Measurements from ENCODE around the gene AMER1.

The AMER1 gene

GRCh38 chrX:64196606-64197005, 8.9 kb downstream of the AMER1 start:
- Histone ChIP-seq H3K27me3 (ENCODE audit: control insufficient read depth in 1 of 2, insufficient read depth in 2 of 2, low read length in 2 of 2) (no peaks in the 10 kb centered on the region), H3K9ac (ENCODE audit: low read length) (no peak overlapping the region), H3K4me3 (ENCODE audit: low read depth in 1 of 2, low read length in 2 of 2) (no peak overlapping the region), H3K27ac (ENCODE audit: low read depth, low read length) (no peak overlapping the region), H3K9me3 (ENCODE audit: low read length) (no peaks in the 10 kb centered on the region), H3K36me3 (ENCODE audit: insufficient read depth, low read length) (peaks cover 4% of the 10 kb centered on the region), H3K4me1 (ENCODE audit: insufficient read depth, low read length) (no peaks in the 10 kb centered on the region)

GRCh38 chrX:64195862-64196261, 9.6 kb downstream of the AMER1 start:
- no peaks in the 10 kb centered on the region for H3K4me1 ChIP-seq (ENCODE audit: insufficient read depth, low read length)
- no peak overlapping the region for H3K27ac ChIP-seq (ENCODE audit: low read depth, low read length)
- H3K9me3 ChIP-seq (ENCODE audit: low read length) = no peaks in the 10 kb centered on the region
- H3K36me3 ChIP-seq (ENCODE audit: insufficient read depth, low read length) = peaks cover 11% of the 10 kb centered on the region
- no peak overlapping the region for H3K9ac ChIP-seq (ENCODE audit: low read length)
- no peaks in the 10 kb centered on the region for H3K27me3 ChIP-seq (ENCODE audit: control insufficient read depth in 1 of 2, insufficient read depth in 2 of 2, low read length in 2 of 2)
- no peak overlapping the region for H3K4me3 ChIP-seq (ENCODE audit: low read depth in 1 of 2, low read length in 2 of 2)

GRCh38 chrX:64192673-64193072, 12.8 kb downstream of the AMER1 start:
- Histone ChIP-seq H3K9ac (ENCODE audit: low read length) (no peak overlapping the region), H3K27me3 (ENCODE audit: control insufficient read depth in 1 of 2, insufficient read depth in 2 of 2, low read length in 2 of 2) (no peaks in the 10 kb centered on the region), H3K4me3 (ENCODE audit: low read depth in 1 of 2, low read length in 2 of 2) (no peak overlapping the region), H3K27ac (ENCODE audit: low read depth, low read length) (no peak overlapping the region), H3K4me1 (ENCODE audit: insufficient read depth, low read length) (no peaks in the 10 kb centered on the region), H3K9me3 (ENCODE audit: low read length) (no peaks in the 10 kb centered on the region), H3K36me3 (ENCODE audit: insufficient read depth, low read length) (peaks cover 15% of the 10 kb centered on the region)

- H3K4me3 ChIP-seq (ENCODE audit: low read depth in 1 of 2, low read length in 2 of 2) = no peak overlapping the region
- no peaks in the 10 kb centered on the region for H3K4me1 ChIP-seq (ENCODE audit: insufficient read depth, low read length)
- no peaks in the 10 kb centered on the region for H3K9me3 ChIP-seq (ENCODE audit: low read length)
- H3K27ac ChIP-seq (ENCODE audit: low read depth, low read length) = no peak overlapping the region
- H3K27me3 ChIP-seq (ENCODE audit: control insufficient read depth in 1 of 2, insufficient read depth in 2 of 2, low read length in 2 of 2) = no peaks in the 10 kb centered on the region
- H3K36me3 ChIP-seq (ENCODE audit: insufficient read depth, low read length) = peaks cover 15% of the 10 kb centered on the region
- H3K9ac ChIP-seq (ENCODE audit: low read length) = no peak overlapping the region
Observed at GRCh38 chrX:64192040-64192439, 13.5 kb downstream of the AMER1 start.

- Histone ChIP-seq H3K4me3 (ENCODE audit: low read depth in 1 of 2, low read length in 2 of 2) (no peak overlapping the region), H3K9me3 (ENCODE audit: low read length) (no peaks in the 10 kb centered on the region), H3K4me1 (ENCODE audit: insufficient read depth, low read length) (no peaks in the 10 kb centered on the region), H3K27me3 (ENCODE audit: control insufficient read depth in 1 of 2, insufficient read depth in 2 of 2, low read length in 2 of 2) (no peaks in the 10 kb centered on the region), H3K9ac (ENCODE audit: low read length) (no peak overlapping the region), H3K27ac (ENCODE audit: low read depth, low read length) (no peak overlapping the region), H3K36me3 (ENCODE audit: insufficient read depth, low read length) (peaks cover 15% of the 10 kb centered on the region)
Observed at GRCh38 chrX:64191281-64192010, 14.1 kb downstream of the AMER1 start.

GRCh38 chrX:64190136-64190740, 15.3 kb downstream of the AMER1 start:
- H3K36me3 ChIP-seq (ENCODE audit: insufficient read depth, low read length) = peaks cover 15% of the 10 kb centered on the region

GRCh38 chrX:64188901-64189300, 16.6 kb downstream of the AMER1 start:
- Histone ChIP-seq H3K4me1 (ENCODE audit: insufficient read depth, low read length) (no peaks in the 10 kb centered on the region), H3K9me3 (ENCODE audit: low read length) (no peaks in the 10 kb centered on the region), H3K4me3 (ENCODE audit: low read depth in 1 of 2, low read length in 2 of 2) (no peak overlapping the region), H3K9ac (ENCODE audit: low read length) (no peak overlapping the region), H3K27me3 (ENCODE audit: control insufficient read depth in 1 of 2, insufficient read depth in 2 of 2, low read length in 2 of 2) (no peaks in the 10 kb centered on the region), H3K36me3 (ENCODE audit: insufficient read depth, low read length) (peaks cover 15% of the 10 kb centered on the region), H3K27ac (ENCODE audit: low read depth, low read length) (no peak overlapping the region)

More at GRCh38 chrX:64190136-64190740, 15.3 kb downstream of the AMER1 start:
- no peaks in the 10 kb centered on the region for H3K9me3 ChIP-seq (ENCODE audit: low read length)
- no peaks in the 10 kb centered on the region for H3K4me1 ChIP-seq (ENCODE audit: insufficient read depth, low read length)
- H3K4me3 ChIP-seq (ENCODE audit: low read depth in 1 of 2, low read length in 2 of 2) = no peak overlapping the region
- no peaks in the 10 kb centered on the region for H3K27me3 ChIP-seq (ENCODE audit: control insufficient read depth in 1 of 2, insufficient read depth in 2 of 2, low read length in 2 of 2)
- H3K9ac ChIP-seq (ENCODE audit: low read length) = no peak overlapping the region
- H3K27ac ChIP-seq (ENCODE audit: low read depth, low read length) = no peak overlapping the region

- Histone ChIP-seq H3K9ac (ENCODE audit: low read length) (no peak overlapping the region), H3K27me3 (ENCODE audit: control insufficient read depth in 1 of 2, insufficient read depth in 2 of 2, low read length in 2 of 2) (no peaks in the 10 kb centered on the region), H3K4me1 (ENCODE audit: insufficient read depth, low read length) (no peaks in the 10 kb centered on the region), H3K4me3 (ENCODE audit: low read depth in 1 of 2, low read length in 2 of 2) (no peak overlapping the region), H3K36me3 (ENCODE audit: insufficient read depth, low read length) (peaks cover 13% of the 10 kb centered on the region), H3K27ac (ENCODE audit: low read depth, low read length) (no peak overlapping the region), H3K9me3 (ENCODE audit: low read length) (no peaks in the 10 kb centered on the region)
Observed at GRCh38 chrX:64187762-64188150, 17.8 kb downstream of the AMER1 start.

GRCh38 chrX:64186974-64187761, 18.3 kb downstream of the AMER1 start:
- Histone ChIP-seq H3K36me3 (ENCODE audit: insufficient read depth, low read length) (peaks cover 11% of the 10 kb centered on the region), H3K27ac (ENCODE audit: low read depth, low read length) (no peak overlapping the region), H3K9ac (ENCODE audit: low read length) (no peak overlapping the region), H3K4me1 (ENCODE audit: insufficient read depth, low read length) (no peaks in the 10 kb centered on the region), H3K9me3 (ENCODE audit: low read length) (no peaks in the 10 kb centered on the region), H3K4me3 (ENCODE audit: low read depth in 1 of 2, low read length in 2 of 2) (no peak overlapping the region), H3K27me3 (ENCODE audit: control insufficient read depth in 1 of 2, insufficient read depth in 2 of 2, low read length in 2 of 2) (no peaks in the 10 kb centered on the region)

GRCh38 chrX:64184396-64184795, 21.1 kb downstream of the AMER1 start:
- H3K4me3 ChIP-seq (ENCODE audit: low read depth in 1 of 2, low read length in 2 of 2) = no peak overlapping the region
- no peaks in the 10 kb centered on the region for H3K4me1 ChIP-seq (ENCODE audit: insufficient read depth, low read length)
- no peak overlapping the region for H3K27ac ChIP-seq (ENCODE audit: low read depth, low read length)
- no peaks in the 10 kb centered on the region for H3K9me3 ChIP-seq (ENCODE audit: low read length)
- no peaks in the 10 kb centered on the region for H3K36me3 ChIP-seq (ENCODE audit: insufficient read depth, low read length)
- no peak overlapping the region for H3K9ac ChIP-seq (ENCODE audit: low read length)
- H3K27me3 ChIP-seq (ENCODE audit: control insufficient read depth in 1 of 2, insufficient read depth in 2 of 2, low read length in 2 of 2) = no peaks in the 10 kb centered on the region

- Histone ChIP-seq H3K4me3 (ENCODE audit: low read depth in 1 of 2, low read length in 2 of 2) (no peak overlapping the region), H3K4me1 (ENCODE audit: insufficient read depth, low read length) (no peaks in the 10 kb centered on the region), H3K36me3 (ENCODE audit: insufficient read depth, low read length) (no peaks in the 10 kb centered on the region), H3K27ac (ENCODE audit: low read depth, low read length) (no peak overlapping the region), H3K9me3 (ENCODE audit: low read length) (no peaks in the 10 kb centered on the region), H3K27me3 (ENCODE audit: control insufficient read depth in 1 of 2, insufficient read depth in 2 of 2, low read length in 2 of 2) (no peaks in the 10 kb centered on the region), H3K9ac (ENCODE audit: low read length) (no peak overlapping the region)
Observed at GRCh38 chrX:64182208-64182607, 23.3 kb downstream of the AMER1 start.

All from muscle layer of colon (tissue), 2 donors.